Fibroblast of mammary gland (primary cell): Measurements from ENCODE around the gene CHN2.
A peak's percentile ranks its signal among the peaks of the same experiment; 100 is the strongest.

Experiments used
- DNase-seq: peaks from one replicate; pipeline ENCODE4 v3.0.0-alpha.2; 2010; ENCODE audit warnings: low read depth
- H3K4me3 ChIP-seq: 2 replicates; pipeline ENCODE4 v1.5.1; 2011; ENCODE audit warnings: low read depth, mild to moderate bottlenecking, low read length, moderate library complexity; ENCODE audit not compliant: control insufficient read depth
- TF ChIP-seq, protein P1 (sequence below): conservative IDR thresholded peaks from 2 replicates; pipeline ENCODE4 v1.5.1; 2011; ENCODE audit warnings: low read depth, low read length, inconsistent platforms; ENCODE audit not compliant: control insufficient read depth, insufficient read depth

Gene CHN2

DNA sequence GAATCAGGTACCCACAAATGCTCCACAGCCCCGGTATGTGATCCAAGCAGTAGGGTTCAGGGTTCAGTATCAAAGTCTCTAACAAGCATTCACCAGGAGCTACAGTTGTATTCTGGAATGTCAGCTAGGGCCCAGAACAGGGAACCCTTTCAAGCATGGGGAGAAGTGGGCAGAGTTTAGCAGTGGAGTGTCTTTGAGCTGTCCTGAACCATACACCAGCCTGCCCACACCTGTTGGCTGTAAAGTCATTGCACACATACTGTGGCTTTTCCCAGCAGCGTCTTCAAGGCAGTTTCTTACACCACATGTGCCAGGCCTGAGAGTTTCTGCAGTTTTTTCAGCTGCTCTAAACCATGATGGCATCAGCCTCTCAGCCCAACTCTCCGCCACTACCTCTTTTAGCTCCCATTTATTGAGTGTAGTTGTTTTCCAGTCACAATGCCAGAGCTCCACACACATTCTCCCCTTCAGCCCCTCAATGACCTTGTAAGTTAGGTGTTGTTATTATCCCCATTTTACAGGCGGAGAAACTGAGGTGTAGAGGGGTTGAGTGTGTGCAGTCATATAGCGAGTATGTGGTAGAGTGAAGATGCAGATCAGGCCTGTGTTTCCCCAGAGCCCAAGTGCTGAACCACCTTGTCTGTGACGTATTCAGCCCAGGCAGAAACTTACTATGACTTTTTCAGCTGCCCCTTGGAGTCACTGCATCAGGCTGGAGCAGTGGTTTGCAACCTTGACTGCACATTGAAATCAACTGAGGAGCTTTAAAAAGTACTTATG, 83.1 kb downstream of the CHN2 start:
- TF ChIP-seq, protein P1, sequence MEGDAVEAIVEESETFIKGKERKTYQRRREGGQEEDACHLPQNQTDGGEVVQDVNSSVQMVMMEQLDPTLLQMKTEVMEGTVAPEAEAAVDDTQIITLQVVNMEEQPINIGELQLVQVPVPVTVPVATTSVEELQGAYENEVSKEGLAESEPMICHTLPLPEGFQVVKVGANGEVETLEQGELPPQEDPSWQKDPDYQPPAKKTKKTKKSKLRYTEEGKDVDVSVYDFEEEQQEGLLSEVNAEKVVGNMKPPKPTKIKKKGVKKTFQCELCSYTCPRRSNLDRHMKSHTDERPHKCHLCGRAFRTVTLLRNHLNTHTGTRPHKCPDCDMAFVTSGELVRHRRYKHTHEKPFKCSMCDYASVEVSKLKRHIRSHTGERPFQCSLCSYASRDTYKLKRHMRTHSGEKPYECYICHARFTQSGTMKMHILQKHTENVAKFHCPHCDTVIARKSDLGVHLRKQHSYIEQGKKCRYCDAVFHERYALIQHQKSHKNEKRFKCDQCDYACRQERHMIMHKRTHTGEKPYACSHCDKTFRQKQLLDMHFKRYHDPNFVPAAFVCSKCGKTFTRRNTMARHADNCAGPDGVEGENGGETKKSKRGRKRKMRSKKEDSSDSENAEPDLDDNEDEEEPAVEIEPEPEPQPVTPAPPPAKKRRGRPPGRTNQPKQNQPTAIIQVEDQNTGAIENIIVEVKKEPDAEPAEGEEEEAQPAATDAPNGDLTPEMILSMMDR: no peak
- DNase-seq: no peak

DNA sequence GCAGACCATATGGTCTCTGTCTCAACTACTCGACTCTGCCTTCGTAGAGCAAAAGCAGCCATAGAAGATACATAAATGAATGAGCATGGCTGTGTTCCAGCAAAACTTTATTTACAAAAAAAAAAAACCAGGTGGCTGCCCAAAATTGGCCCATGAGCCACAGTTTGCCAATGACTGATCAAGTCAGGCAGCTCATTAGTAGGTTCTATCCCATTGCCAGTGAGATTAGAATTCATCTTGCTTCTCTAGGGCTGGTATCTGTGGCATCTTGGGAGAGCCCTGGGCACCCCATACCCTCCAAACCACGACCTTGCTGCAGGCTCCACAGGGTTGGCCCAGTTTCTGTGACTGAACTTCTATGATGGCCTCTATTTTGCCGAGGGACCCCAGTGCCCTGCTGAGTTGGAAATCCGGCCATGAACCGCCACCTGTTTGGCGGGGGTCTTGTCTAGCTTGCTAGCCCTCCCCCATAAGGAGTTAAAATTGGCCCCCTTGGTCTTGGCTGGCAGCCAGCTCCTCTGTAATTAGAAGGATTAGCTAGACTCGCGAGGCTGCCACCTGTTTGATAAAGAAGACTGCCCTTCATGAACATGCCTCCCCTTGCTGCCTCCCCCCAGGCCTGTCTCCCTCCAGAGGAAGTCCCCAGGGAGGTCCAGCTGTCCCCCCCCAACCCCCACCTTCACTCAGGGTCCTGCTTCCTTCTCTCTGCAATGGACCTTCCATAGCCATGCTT, 83.9 kb downstream of the CHN2 start:
- no peak for DNase-seq
- TF ChIP-seq, protein P1: no peak
- no peak overlapping the region for H3K4me3 ChIP-seq

More for the DNA sequence above, 83.1 kb downstream of the CHN2 start:
- no peak overlapping the region for H3K4me3 ChIP-seq

DNA sequence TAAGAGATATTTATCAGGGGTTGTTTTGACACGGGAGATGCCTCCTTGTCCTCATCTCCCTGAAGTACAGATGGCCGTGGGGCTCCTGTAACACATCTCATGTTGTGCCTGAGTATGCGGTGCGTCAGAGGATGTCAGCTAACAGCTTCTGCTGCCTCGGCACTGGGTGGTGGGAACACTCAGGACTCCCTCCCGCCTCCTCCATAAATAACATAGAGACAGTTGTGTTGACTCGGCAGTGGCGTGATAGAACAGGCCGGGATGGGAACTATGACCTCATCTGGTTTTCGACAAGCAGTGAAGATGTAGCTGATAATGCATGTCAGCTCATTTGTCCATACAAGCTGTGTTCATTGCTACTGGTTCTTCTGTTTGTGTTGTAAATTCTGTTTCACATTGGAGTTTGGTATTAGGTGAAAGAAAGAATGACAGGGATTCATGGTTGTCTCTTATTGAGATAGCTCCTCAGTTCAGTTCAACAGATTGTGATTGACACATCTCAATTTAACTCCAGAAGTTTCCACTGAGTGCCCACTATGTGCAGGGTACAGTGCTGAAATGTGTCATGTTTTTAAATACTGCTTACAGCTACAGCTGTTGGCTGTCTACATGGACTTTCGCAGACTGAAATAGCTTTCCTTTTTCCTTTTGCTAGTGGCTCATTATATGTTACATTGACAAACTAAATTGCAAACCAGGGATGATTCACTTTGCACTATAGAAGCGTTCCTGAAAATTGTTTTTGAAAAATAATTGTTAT, 87.4 kb downstream of the CHN2 start:
- DNase-seq: peak; percentile 82
- no peak overlapping the region for H3K4me3 ChIP-seq
- TF ChIP-seq, protein P1: no peak

DNA sequence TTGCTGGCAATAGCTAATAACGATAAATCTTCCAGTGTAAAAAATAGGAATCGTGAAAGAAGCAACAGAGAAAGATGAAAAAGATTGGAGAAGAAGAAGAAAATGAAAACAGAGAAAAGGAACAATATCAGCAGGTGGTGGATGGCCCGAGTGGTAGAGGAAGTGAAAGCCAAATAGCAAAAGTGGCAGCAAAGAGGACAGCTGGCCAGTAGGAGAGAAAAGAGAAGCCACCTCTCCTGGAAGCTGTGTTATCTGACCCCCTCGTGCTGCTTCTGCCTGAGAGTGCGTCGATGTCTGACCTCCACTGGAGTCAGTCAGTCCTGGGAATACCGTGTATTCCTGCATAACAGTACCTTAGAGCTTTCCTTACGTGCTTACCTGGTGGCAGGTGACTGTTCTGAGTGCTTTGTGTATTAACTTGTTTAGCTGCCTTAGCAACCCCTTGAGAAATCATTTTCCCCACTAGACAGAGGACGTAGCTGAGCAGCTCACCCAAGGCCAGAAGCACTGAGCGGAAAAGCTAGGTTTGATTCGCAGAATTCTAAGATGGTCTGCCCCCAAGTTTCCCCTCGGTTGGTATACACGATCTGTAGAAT, 88.3 kb downstream of the CHN2 start:
- TF ChIP-seq, protein P1: no peak
- DNase-seq: no peak
- no peak overlapping the region for H3K4me3 ChIP-seq

DNA sequence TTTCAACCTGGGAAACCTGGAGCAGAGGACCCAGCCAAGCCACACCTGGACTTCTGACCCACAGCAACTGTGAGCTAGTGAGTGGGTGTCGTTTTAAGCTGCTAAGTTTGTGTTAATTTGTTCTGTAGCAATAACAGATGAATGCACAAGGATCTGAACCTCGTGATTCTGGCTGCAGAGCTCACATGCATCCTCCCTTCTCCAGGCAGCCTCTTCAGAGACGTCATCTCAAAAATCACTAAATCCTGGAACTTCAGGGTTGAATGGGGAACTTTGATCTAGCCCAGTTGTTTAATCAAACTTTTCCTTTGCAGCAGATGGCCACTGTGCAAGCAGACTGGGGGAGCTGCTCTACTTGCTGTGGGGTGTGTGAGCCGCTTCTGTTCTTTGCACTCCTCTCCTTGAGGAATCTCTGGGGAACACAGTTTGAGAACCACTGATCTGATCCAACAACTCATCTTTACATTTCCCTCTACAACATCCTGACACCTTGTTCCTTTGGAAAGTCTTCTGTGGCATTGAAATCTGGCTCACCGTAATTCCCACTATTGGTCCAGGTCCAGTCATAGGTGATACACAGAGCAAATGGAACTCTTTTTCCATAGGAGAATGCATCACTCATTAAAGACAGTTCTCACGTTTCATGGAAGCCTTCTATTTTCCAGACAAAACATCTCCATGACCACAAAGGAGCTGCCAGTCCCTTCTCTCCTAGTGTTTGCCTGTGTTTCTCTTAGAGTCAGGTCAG, 90.3 kb downstream of the CHN2 start:
- DNase-seq: no peak
- H3K4me3 ChIP-seq: no peak overlapping the region
- TF ChIP-seq, protein P1: no peak

DNA sequence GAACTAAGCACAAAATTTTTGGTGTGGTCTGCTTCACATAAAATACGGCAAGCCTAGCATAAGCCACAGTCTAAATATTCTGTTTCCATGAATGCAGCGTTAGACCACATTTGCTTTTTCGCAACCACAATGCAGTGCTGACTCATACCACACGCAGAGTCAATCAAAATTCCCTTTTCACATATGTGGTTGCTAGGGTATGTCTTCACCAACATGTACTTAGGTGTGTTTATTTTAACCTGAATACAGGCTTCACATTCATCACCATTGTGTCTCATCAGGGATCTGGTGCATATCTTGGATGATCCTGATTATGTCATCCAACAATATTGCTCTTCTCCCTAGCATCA, 90.8 kb downstream of the CHN2 start:
- H3K4me3 ChIP-seq: no peak overlapping the region
- peak; percentile 96 for DNase-seq
- TF ChIP-seq, protein P1: no peak
